Limb (tissue), 2 donors: ENCODE results near the gene TCL1A.

ENCODE experiments used
- DNase-seq, 2 donors: peaks; one replicate each; pipeline ENCODE4 v3.0.0-alpha.2; 2016; ENCODE audit errors: extremely low spot score in 2 of 2

Gene TCL1A

DNA sequence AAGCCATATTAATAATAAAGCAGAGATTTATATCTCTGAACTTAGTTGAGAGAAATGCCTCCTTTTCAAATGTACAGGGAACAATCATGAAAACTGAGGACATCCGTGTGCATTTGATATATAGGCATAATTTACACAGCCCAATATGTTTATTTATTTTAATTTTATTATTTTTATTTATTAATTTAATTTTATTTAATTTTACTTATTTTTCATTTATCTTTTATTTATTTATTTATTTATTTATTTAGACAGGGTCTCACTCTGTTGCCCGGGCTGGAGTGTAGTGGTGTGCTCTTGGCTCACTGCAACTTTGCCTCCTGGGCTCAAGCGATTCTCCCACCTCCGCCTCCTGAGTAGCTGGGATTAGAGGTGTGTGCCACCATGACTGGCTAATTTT is 8.4 kb downstream of the TCL1A start:
- DNase-seq: no peak

DNA sequence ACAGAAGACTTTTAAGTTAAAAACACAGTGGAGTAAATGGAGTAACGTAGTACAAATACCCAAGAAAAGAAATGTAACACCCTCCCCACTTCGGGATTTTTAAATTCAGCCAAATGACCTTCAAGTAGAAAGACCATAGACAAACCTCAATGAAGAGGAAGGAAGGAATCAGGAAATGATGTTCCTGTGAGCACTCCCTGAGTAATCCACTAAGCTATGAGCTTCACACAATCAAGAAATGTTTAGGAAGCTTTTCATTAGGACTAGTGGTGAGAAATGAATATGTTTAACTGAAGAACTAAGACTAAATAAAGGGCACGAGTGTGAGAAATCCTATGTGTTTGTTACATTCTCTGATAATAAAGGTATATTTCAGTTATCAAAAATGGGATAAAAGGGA is 10.1 kb downstream of the TCL1A start:
- DNase-seq: no peak

DNA sequence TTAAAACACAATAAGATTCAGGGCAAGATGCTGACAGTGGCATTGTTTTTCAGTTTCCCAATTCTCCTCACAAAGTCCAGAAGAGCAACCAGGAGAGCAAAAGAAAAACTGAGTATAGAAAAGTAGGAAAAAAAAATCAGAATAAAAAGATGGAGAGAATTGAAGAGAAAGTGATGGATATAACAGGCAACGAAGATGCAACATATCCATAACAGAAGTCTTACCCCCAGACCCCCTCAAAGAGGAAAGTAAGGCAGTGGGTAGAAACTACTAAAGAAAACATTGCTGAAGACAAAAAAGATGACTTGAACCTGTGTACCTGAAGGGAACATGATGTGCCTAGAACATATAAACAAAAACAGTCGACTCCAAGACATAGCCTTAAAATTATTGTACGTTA is 10.6 kb downstream of the TCL1A start:
- DNase-seq: no peak

DNA sequence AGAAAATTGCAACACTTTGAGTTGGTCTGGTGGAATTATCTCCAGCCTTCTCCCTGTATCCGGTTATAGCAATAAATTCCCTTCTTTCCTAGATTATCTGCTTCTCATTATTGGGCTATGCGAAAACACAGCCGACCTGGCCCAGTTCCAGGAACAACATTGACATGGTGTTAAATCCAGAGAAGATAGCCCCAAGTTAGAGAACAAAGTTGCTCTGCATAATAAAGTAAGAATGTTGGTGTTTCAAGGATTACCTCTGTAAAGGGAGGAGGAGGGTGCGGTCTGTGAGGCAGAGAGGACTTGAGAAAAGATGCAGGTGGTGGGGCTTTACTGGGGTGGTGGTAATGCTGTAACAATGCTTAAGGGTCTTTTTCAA is 12.1 kb downstream of the TCL1A start:
- peak in 1 of 2 donors; percentile 50 for DNase-seq

DNA sequence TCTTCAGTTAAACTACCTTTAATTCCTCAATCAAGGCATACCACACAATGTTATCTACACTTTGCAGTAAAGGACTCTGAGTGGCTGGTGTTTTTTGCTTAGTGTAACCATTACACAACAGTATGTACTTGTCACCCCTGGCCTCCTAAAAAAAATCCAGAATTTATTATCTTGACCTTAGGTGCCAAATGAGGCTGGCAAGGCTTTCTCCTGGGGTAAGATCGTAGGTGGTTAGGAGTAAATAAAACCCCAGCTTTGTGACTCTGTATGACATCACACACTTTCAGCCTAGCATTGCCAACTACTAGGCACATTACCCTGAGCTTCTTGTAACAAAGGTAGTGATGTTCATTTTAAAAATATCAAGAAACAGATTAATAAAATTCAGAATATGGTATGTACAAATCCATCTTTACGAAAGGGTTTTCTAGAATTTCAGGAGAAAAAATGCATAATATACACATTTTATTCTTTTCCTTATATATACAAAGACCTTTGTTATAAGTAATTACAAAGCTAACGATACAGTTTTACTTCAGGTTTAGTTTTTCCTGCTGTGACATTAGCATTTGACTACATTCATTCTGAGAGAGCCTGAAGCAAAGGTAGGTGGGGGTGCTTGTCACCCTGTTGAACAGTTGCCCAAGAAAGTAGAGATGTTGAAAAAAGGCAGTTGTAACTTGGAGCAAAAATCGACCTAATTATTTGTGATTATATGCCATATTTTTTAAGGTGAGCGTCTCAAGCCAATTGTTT is 13.5 kb downstream of the TCL1A start:
- DNase-seq: no peak

DNA sequence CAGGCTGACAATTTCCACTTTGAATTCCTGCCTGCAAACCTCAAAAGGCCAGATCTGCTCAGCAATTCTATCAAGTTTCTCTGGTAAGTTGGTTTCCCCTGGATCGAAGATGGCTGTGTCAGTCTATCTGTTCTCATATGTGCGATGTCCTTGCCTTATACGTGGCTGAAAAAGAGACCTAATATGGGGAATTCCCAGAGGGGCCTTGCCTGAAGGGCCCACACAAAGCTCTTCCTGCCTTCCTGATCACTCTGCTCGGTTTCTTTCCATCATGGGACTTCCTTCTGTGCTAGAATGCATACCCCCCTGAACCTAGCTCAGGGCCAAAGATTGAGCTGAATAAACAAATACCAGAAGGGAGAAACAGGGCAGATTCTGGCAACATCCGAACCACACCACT is 14.5 kb downstream of the TCL1A start:
- DNase-seq: no peak

DNA sequence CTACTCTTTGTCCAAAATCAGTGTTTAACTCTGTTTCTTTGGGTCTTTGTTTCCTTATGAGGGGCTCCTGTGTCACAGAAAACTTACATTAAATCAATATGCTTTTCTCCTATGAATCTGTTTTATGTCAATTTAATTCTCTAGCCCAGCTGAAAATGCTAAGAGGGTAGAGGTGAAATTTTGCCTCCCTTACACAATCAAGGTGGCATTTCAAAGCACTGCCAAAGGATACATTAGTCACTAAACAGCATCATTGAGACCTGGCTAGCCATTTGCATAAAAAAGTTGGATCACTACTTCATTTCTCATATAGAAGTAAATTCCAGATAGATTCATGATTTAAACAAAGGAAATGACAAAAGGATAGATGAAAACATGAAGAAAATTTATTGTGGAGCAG is 15.6 kb downstream of the TCL1A start:
- no peak for DNase-seq

DNA sequence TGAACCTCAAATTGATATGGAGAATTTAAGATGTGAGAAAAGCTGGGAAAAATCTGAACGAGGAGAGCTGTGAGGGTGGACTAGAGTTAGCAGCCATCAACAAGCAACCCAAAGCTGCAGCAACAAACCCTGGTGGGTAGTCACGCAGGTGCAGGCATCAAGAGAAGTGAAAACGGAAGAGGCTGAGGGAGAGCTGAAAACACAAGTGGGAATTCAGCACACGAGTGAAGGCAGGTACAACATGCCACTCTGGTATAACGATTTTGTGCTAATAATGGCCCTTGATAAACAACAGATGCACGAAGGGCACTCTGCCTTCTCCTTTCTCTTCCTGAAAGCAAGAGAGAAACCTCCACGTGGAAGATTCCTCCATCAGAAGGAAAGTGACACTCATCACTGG is 16.2 kb downstream of the TCL1A start:
- no peak for DNase-seq

DNA sequence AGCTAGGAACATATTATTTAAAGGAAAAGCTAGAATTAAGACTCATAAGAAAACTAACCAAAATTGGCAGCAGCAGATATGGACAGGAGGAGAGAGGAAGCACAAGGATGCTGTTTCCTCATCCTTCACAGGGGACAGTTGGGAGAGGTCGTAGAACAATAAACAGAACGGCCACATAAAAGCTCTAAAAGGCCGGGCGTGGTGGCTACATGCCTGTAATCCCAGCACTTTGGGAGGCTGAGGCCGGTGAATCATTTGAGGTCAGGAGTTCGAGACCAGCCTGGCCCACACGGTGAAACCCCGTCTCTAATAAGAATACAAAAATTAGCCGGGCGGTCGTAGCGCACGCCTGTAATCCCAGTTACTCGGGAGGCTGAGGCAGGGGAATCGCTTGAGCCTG is 17.2 kb downstream of the TCL1A start:
- no peak for DNase-seq

DNA sequence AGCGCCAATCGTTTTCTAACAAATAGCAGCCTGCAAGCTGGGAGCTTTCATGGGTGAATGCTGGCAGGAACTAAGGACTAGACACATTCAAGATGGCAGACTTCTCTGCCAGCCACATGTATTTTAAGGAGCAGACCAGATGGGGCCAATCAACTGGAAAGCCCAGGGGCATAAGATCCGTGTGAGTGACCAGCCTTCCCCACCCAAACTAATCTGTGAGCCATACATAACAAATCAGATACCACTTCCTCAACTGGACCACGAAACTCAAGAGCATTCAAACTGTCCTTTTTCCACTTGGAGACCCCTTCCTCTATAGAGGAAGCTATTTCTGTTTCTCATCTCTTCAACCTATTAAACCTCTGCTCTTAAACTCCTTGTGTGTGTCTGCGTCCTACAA is 18.0 kb downstream of the TCL1A start:
- no peak for DNase-seq

DNA sequence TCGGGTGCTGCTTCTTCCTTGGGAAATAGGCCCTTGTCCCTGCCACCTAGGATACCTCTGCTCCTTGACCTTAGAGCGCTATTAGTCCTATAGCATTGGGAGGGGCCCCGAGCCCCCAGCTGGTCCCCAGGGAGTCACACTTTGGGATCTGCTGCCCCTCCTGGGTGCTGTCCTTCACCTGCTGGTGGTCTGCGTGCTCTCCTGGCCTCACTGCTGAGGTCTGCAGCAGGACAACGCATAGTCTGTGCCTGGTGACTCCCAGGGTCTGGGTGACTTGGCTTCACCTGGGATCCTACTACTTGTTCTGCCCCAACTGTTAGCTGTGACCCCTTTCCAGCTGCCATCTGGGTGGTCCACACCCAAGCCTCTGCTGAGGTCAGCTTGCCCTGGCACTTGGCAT is 18.9 kb downstream of the TCL1A start:
- DNase-seq: no peak

DNA sequence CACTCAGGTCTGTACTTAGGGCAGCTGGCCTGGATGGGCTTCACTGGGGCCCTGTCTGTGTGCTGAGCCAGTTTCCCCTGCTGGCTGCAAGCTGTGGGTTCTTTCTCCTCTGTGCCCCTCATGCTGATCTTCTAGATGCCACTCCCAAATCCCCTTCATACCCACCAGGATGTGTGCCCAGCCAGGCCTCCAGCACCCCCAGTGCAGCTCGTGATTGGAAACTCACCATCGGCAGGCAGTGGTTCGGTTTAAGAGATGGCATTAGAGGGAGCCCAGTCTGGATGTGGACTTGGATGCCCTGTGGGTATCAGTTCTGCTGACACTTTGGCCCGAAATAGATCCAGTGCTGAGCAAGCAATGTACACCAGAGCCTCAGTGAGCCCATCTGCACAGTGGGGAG is 21.8 kb downstream of the TCL1A start:
- DNase-seq: no peak

DNA sequence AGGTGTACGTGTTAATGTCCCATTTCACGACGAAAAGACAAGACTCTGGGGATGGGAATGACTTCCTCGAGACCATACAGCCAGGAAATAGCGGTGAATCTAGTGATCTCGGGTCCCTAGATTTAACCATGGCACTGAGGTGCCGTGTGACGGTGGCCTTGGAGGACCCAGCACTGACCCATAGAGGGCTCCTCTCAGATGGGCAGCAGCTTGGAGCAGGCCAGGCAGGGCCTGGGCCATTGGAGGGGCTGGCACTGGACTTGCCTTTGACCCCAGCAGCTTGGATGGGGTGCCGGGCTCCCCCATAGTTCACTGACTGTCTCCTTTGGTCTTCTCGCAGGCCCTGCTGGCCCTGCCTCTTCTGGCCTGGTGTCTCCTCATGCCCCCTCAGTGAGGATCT is 22.3 kb downstream of the TCL1A start:
- DNase-seq: no peak

DNA sequence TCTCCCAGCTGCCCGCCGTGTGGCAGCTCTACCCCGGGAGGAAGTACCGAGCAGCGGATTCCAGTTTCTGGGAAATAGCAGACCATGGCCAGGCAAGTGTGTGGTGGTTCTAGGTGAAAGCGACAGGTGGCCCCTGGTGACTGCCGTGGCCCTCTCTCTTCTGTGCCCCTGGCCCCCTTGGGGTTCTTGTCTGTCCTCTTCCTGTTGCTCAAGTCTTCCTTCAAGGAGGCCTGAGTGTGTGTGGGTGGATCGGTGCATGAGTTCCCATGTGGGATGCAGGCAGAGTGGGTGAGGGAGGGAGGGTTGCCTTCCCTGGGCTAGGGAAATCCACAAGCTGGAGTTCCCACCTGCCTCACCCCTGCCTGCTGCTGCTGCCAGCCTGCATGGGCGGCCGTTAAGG is 23.1 kb downstream of the TCL1A start:
- DNase-seq: no peak

DNA sequence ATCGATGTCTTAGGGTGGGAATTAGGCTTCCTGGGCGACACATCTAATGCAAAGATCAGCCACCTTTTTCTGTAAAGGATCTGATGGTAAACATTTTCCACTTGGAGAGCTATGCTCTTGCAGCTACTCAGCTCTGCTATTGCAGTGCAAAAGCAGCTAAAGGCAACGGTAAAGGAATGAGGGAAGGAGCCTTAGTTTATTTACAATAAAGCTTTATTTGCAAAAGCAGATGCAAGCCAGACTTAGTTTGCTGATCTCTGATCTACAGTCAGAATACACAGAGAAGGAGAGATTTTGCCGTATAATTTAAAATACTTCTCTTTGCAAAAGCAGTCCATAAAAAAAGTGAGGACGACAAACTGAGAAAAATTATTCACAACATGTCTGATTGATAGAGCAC is 24.5 kb downstream of the TCL1A start:
- no peak for DNase-seq

DNA sequence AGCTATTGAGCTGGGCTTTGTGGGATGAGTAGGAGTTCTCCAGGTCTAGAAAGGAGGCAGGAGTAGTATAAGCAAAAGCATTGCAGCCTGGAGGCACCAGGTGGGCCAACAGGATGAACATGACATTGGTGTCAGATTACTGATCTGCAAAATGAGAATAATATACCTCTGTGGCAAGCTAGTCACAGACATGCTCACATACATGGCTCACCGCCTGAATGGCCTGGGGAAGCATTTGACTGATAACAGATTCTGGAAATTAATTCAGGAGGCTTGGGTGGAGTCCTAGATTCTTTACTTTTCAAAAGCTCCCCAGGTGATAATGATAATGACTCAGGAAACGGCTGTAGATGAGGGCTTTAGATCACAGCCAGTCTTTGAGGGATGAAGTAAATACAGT is 27.0 kb downstream of the TCL1A start:
- DNase-seq: no peak

DNA sequence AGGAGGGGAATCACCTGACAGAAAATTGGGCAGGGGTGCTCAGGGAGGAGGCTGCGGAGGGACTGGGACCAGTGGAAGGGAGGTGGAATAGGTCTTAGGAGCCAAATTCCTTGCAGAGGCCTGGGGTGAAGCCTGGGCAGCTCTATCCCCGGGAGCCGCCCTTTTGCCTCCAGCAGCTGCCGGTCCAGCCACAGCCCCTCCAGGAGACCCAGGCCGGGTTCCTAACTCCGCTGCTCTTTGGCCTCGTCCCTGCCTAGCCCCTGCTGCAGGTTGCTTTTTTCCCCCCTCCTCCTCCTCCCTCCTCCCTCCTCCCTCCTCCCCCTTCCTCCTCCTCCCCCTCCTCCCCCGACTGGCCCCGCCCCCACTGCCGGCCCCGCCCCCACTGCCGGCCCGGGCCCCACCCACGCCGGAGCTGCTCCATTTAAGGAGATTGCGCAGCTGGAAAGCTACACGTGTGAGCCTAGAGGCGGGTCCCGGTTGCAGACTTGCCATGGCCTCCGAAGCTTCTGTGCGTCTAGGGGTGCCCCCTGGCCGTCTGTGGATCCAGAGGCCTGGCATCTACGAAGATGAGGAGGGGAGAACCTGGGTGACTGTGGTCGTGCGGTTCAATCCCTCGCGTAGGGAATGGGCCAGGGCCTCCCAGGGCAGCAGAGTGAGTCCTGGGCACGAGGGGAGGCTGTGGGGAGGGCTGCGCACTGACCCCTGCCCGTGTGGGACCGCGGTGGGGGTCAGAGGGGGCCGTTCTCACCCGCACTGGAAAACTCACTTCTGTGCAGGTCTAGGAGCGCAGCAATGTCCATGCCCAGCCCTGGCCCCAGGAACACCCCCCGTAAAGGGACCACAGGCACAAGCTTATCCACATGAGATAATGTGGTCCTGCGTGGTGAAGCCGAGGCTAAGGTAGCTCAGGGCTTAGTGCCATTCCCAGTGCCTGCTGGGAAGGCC is 27.7 kb downstream of the TCL1A start, which contains the start of gene TCL1B:
TCL1B (plus strand) TSS at position 449 of the 945 bp plus-strand sequence; CDS start at position 491, 42 bp downstream.
- no peak for DNase-seq

DNA sequence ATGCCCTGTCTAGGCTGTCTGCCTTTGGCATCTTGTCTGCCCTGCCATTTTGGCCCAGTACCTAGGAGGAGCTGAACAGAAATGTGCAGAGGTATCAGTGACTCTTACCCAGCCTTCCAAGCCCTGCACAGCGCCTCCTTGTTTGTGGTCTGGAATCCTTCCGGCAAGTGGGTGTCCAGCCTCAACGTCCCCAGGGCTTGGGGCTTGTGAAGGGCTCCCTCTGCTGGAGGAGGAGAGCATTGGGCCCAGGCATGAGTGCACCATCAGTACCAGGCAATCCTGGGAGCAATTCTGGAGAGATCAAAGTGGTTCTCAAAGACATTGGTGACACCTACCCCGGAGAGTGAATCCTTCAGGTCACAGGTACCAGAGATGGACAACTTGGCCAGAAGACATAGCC is 30.1 kb downstream of the TCL1A start:
- DNase-seq: no peak

DNA sequence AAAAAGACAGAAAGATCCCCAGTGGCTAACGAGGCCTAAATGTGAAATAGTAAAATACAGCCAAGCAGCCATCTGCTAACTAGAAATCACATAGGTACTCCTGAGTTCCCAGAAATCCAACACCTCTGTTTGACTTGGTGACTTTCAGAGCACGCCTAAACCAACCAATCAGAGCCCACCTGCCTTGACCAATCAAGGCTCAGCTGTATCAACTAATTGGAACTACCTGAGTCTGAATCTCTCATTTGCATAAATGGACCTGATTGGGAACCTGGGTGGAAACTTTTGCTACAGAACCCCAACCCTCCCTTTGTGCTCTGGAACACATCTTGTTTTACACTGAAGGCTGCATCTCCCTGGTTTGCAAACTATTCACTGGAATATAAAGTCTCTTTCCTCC is 32.8 kb downstream of the TCL1A start:
- no peak for DNase-seq

DNA sequence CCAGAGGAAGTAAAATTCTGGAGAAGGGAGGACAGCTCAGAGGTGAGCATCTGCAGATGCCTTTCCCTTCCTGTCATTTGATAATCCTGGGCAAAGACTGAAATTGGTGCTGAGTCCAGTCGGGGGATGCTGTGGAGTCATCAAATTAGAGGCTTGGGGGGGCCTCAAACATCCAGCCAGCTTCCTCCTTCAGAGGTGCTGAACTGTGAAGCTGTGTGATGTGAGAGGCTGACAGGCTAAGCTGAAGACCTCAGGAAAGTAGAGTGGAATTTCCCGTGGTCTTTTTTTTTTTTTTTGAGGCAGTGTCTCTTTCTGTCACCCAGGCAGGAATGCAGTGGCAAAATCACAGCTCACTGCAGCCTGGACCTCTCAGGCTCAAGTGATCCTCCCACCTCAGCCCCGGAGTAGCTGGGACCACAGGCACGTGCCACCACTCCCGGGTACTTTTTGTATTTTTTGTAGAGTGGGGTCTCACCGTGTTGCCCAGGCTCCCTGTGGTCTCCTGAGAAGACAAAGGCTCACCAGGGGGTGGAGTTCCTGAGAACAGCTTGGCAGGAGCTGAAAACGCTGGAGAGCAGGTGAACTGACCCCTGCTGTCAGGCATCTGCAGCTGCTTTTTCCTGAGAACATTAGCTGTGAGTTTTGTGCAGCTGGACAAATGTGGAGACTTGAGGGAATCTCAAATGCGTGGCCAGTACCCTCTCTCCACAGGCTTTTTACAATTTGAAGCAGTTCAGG is 33.8 kb downstream of the TCL1A start:
- no peak for DNase-seq

DNA sequence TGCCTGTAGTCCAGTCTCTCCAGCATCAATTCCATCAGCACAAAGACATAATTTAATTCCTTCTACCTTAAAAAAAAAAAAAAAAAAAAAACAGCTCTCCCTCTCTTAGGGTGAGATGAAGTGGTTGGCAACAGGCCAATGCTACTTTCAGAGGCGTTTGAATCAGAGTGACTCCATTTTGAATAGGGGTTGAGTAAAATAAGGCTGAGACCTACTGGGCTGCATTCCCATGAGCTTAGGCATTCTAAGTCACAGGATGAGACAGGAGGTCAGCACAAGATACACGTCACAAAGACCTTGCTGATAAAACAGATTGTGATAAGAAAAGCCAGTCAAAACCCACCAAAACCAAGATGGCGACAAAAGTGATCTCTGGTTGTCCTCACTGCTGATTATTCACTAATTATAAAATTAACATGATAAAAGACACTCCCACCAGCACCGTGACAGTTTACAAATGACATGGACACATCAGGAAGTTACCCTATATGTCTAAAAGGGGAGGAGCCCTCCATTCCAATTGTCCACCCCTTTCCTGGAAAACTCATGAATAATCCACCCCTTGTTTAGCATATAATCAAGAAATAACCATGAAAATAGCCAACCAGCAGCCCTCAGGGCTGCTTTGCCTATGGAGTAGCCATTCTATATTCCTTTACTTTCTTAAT is 34.6 kb downstream of the TCL1A start:
- DNase-seq: no peak
